H1 (cell line): ENCODE data around the gene SSBP3. TPM values are rescaled to one million over a fixed set of nuclear protein-coding genes. Genes with fewer than 3 reads are reported as not detected.

Experiments
- CTCF ChIA-PET: fragments of 300-600 bp; sonication (Branson Sonifier 250); formaldehyde crosslinking; loops from one replicate; lab custom pipeline; 2021; ENCODE audit not compliant: partially characterized antibody; lab: Charles Lee
- POLR2A ChIA-PET: fragments of 300-600 bp; sonication (Branson Sonifier 250); formaldehyde crosslinking; loops from one replicate; lab custom pipeline; 2021; ENCODE audit warnings: inconsistent platforms; ENCODE audit not compliant: partially characterized antibody; lab: Charles Lee
- DNase-seq, 2 experiments: peaks; one replicate each; pipeline versions ENCODE4 v3.0.0 to v3.0.0-alpha.2; 2010 to 2022; ENCODE audit warnings: low spot score in 2 of 2, low read depth in 1 of 2, mixed read lengths in 1 of 2
- FAIRE-seq: peaks from 2 replicates; lab custom pipeline; 2011; peaks lifted over from hg19 to GRCh38; lab: Jason Lieb, UNC
- H2AFZ ChIP-seq: 2 replicates; pipeline ENCODE4 v1.8.1; 2012; ENCODE audit warnings: low read length, inconsistent platforms
- H2AK5ac ChIP-seq: 2 replicates; pipeline ENCODE4 v1.6.1; 2013; ENCODE audit warnings: low read depth, low read length
- H2BK120ac ChIP-seq: replicated peaks from 2 replicates; pipeline ENCODE3; 2013; ENCODE audit warnings: low read depth, low read length, inconsistent platforms
- H2BK12ac ChIP-seq: 2 replicates; pipeline ENCODE4 v1.6.1; 2013; ENCODE audit warnings: low read depth, low read length
- H2BK15ac ChIP-seq: 2 replicates; pipeline ENCODE4 v1.6.1; 2013; ENCODE audit warnings: low read length
- H2BK20ac ChIP-seq: 2 replicates; pipeline ENCODE4 v1.6.1; 2013; ENCODE audit warnings: low read length
- H2BK5ac ChIP-seq: 2 replicates; pipeline ENCODE4 v1.6.1; 2013; ENCODE audit warnings: low read depth, low read length
- H3K14ac ChIP-seq: 2 replicates; pipeline ENCODE4 v1.6.1; 2013; ENCODE audit warnings: inconsistent platforms; ENCODE audit not compliant: insufficient read length
- H3K18ac ChIP-seq: 2 replicates; pipeline ENCODE4 v1.6.1; 2013; ENCODE audit warnings: low read length; ENCODE audit errors: extremely low read depth
- H3K23ac ChIP-seq: 2 replicates; pipeline ENCODE4 v1.6.1; 2013; ENCODE audit warnings: inconsistent platforms; ENCODE audit not compliant: insufficient read length
- H3K23me2 ChIP-seq: 2 replicates; pipeline ENCODE4 v1.6.1; 2013; ENCODE audit warnings: low read depth, low read length
- H3K27ac ChIP-seq: 2 replicates; pipeline ENCODE4 v1.6.1; 2011; ENCODE audit warnings: low read depth, low read length, inconsistent platforms
- H3K27me3 ChIP-seq, 4 experiments: replicated peaks in 1 of 4; 1 replicate in 1 of 4; 2 replicates in 3 of 4; pipeline versions ENCODE4 v1.6.1 to v1.8.1; 2011 to 2013; ENCODE audit warnings: low read length in 3 of 4, mild to moderate bottlenecking in 3 of 4, inconsistent platforms in 2 of 4, mixed read lengths in 2 of 4, moderate library complexity in 1 of 4; ENCODE audit not compliant: control insufficient read depth in 3 of 4, insufficient read depth in 3 of 4; ENCODE audit errors: extremely low read depth in 1 of 4
- H3K36me3 ChIP-seq, 4 experiments: 2 replicates each; pipeline versions ENCODE4 v1.6.1 to v1.8.1; 2011 to 2013; ENCODE audit warnings: mild to moderate bottlenecking in 4 of 4, low read length in 3 of 4, moderate library complexity in 2 of 4, control low read depth in 1 of 4, inconsistent platforms in 1 of 4; ENCODE audit not compliant: insufficient read depth in 4 of 4, control insufficient read depth in 2 of 4
- H3K4ac ChIP-seq: replicated peaks from 2 replicates; pipeline ENCODE3; 2013; ENCODE audit warnings: low read length, low read depth, mixed read lengths, inconsistent platforms; ENCODE audit not compliant: insufficient read length
- H3K4me1 ChIP-seq, 4 experiments: replicated peaks in 1 of 4; 1 replicate in 1 of 4; 2 replicates in 3 of 4; pipeline versions ENCODE4 v1.6.1 to v1.8.1; 2011 to 2013; ENCODE audit warnings: low read length in 3 of 4, inconsistent platforms in 2 of 4, mixed read lengths in 1 of 4; ENCODE audit not compliant: insufficient read depth in 4 of 4, control insufficient read depth in 3 of 4
- H3K4me2 ChIP-seq, 2 experiments: 2 replicates each; pipeline versions ENCODE4 v1.6.1 to v1.8.1; 2011 to 2013; ENCODE audit warnings: low read depth in 2 of 2, low read length in 2 of 2, control low read depth in 1 of 2, inconsistent platforms in 1 of 2, mild to moderate bottlenecking in 1 of 2; ENCODE audit not compliant: insufficient read depth in 1 of 2
- H3K4me3 ChIP-seq, 4 experiments: fragments of 200-600, 300-600 bp in 1 of 4; sonication (generic), shearing (Covaris generic), sonication (Bioruptor Twin) in 1 of 4; 2 replicates each; pipeline versions ENCODE4 v1.5.1 to v1.8.1; 2011 to 2016; ENCODE audit warnings: low read length in 4 of 4, low read depth in 3 of 4, control low read depth in 2 of 4, inconsistent platforms in 2 of 4, mild to moderate bottlenecking in 2 of 4, mixed read lengths in 1 of 4, moderate library complexity in 1 of 4; ENCODE audit not compliant: insufficient read depth in 2 of 4; ENCODE audit errors: extremely low read depth in 1 of 4
- H3K56ac ChIP-seq: replicated peaks from 2 replicates; pipeline ENCODE3; 2013; ENCODE audit warnings: low read depth, mild to moderate bottlenecking, mixed read lengths, low read length, inconsistent platforms; ENCODE audit not compliant: insufficient read length
- H3K79me1 ChIP-seq: 2 replicates; pipeline ENCODE4 v1.6.1; 2013; ENCODE audit warnings: low read depth, low read length, control low read depth
- H3K79me2 ChIP-seq, 2 experiments: 2 replicates each; pipeline versions ENCODE4 v1.6.1 to v1.8.1; 2012 to 2013; ENCODE audit warnings: low read length in 2 of 2, mild to moderate bottlenecking in 2 of 2, inconsistent platforms in 1 of 2; ENCODE audit not compliant: insufficient read depth in 2 of 2, control insufficient read depth in 1 of 2
- H3K9ac ChIP-seq, 4 experiments: replicated peaks in 1 of 4; 1 replicate in 1 of 4; 2 replicates in 3 of 4; pipeline versions ENCODE4 v1.6.1 to v1.8.1; 2011 to 2013; ENCODE audit warnings: low read depth in 3 of 4, low read length in 3 of 4, control low read depth in 2 of 4, mild to moderate bottlenecking in 2 of 4, moderate library complexity in 2 of 4, inconsistent platforms in 1 of 4; ENCODE audit errors: extremely low read depth in 1 of 4
- H3K9me3 ChIP-seq, 2 experiments: 2 replicates each; pipeline versions ENCODE4 v1.6.1 to v1.8.1; 2012 to 2013; ENCODE audit warnings: mild to moderate bottlenecking in 2 of 2, moderate library complexity in 2 of 2, control low read depth in 1 of 2, inconsistent platforms in 1 of 2, low read depth in 1 of 2, low read length in 1 of 2, mixed read lengths in 1 of 2; ENCODE audit not compliant: insufficient read depth in 2 of 2
- H4K20me1 ChIP-seq, 2 experiments: replicated peaks in 1 of 2; 2 replicates each; pipeline versions ENCODE3 to v1.8.1; 2011 to 2013; ENCODE audit warnings: inconsistent platforms in 2 of 2, low read length in 2 of 2, mild to moderate bottlenecking in 1 of 2; ENCODE audit not compliant: insufficient read depth in 2 of 2, control insufficient read depth in 1 of 2
- H4K5ac ChIP-seq: 2 replicates; pipeline ENCODE4 v1.6.1; 2013; ENCODE audit warnings: low read length, low read depth, mixed read lengths, inconsistent platforms; ENCODE audit not compliant: insufficient read length
- H4K8ac ChIP-seq: 2 replicates; pipeline ENCODE4 v1.8.0; 2013; ENCODE audit warnings: mild to moderate bottlenecking, moderate library complexity, low read length, inconsistent platforms; ENCODE audit not compliant: insufficient read depth; ENCODE audit errors: extremely low read depth
- H4K91ac ChIP-seq: replicated peaks from 2 replicates; pipeline ENCODE3; 2013; ENCODE audit warnings: low read length, mixed read lengths, inconsistent platforms; ENCODE audit not compliant: insufficient read length
- BRCA1 ChIP-seq: IDR thresholded peaks from 2 replicates; pipeline ENCODE4 v1.6.1; 2012; ENCODE audit warnings: low read depth, low read length, improper control_type of control experiment
- HDAC2 ChIP-seq, 2 experiments: fragments of 300-600 bp in 1 of 2; sonication (generic) in 1 of 2; IDR thresholded peaks; 2 replicates each; pipeline ENCODE4 v1.6.1; 2011 to 2012; ENCODE audit warnings: low read depth in 2 of 2, low read length in 2 of 2, mild to moderate bottlenecking in 2 of 2, moderate library complexity in 2 of 2, borderline replicate concordance in 1 of 2, inconsistent platforms in 1 of 2
- HDAC6 ChIP-seq: IDR thresholded peaks from one replicate; pipeline ENCODE4 v1.7.1; 2012; ENCODE audit warnings: low read depth, mild to moderate bottlenecking, inconsistent platforms, low read length, moderate library complexity
- NRF1 ChIP-seq: IDR thresholded peaks from 2 replicates; pipeline ENCODE4 v1.6.1; 2011; ENCODE audit warnings: mild to moderate bottlenecking, low read depth, low read length, improper control_type of control experiment
- POLR2A ChIP-seq, 2 experiments: IDR thresholded peaks; 1 replicate in 1 of 2; 2 replicates in 1 of 2; pipeline ENCODE4 v1.6.1; 2011; ENCODE audit warnings: low read depth in 2 of 2, low read length in 2 of 2, mild to moderate bottlenecking in 2 of 2; ENCODE audit errors: control extremely low read depth in 1 of 2
- RNF2 ChIP-seq: fragments of 200-900, 300-1000 bp; sonication (generic); IDR thresholded peaks from 2 replicates; pipeline ENCODE4 v1.7.1; 2016; ENCODE audit warnings: borderline replicate concordance, low read depth, mild to moderate bottlenecking, antibody characterized with exemption, low read length; ENCODE audit not compliant: poor library complexity, severe bottlenecking; ENCODE audit errors: missing control alignments
- RXRA ChIP-seq: IDR thresholded peaks from 2 replicates; pipeline ENCODE4 v1.6.1; 2011; ENCODE audit warnings: low read depth, mild to moderate bottlenecking, low read length, moderate library complexity; ENCODE audit not compliant: insufficient read depth
- SAP30 ChIP-seq: fragments of 300-600 bp; sonication (generic); IDR thresholded peaks from 2 replicates; pipeline ENCODE4 v1.7.1; 2012; ENCODE audit warnings: low read length, moderate library complexity, mild to moderate bottlenecking, inconsistent platforms; ENCODE audit not compliant: insufficient read depth, insufficient replicate concordance
- TBP ChIP-seq: IDR thresholded peaks from 2 replicates; pipeline ENCODE4 v1.6.1; 2011; ENCODE audit warnings: low read depth, low read length, improper control_type of control experiment
- WGBS, 2 experiments: shearing (Covaris generic) in 1 of 2; methylation state at CpG; one replicate each; pipeline versions ENCODE4 v1.1.6 to v1.1.7; 2013 to 2015; ENCODE audit warnings: low lambda C conversion rate in 2 of 2, mixed read lengths in 2 of 2, inconsistent platforms in 1 of 2, low coverage in 1 of 2, missing lambda C conversion rate in 1 of 2; ENCODE audit not compliant: insufficient replicate concordance in 2 of 2, insufficient coverage in 1 of 2, insufficient read length in 1 of 2; ENCODE audit errors: extremely low coverage in 1 of 2, missing lambda C conversion rate in 1 of 2; 5-methylcytosine and 5-hydroxymethylcytosine counted together
- polyA plus RNA-seq, 7 experiments: library from polyadenylated mRNA; depleted of rRNA in 3 of 7; stranded (reverse) in 5 of 7; unstranded in 2 of 7; fragments of >200 nt in 5 of 7; fragments of 200-250 nt in 2 of 7; gene quantifications; 1 replicate in 5 of 7; 2 replicates in 1 of 7; 4 replicates in 1 of 7; pipeline versions ENCODE4 v1.2.1 to v1.2.3, GENCODE V29; 2011 to 2013; ENCODE audit warnings: missing spikeins in 2 of 7, mixed read lengths in 2 of 7
- total RNA-seq: library from RNA; stranded (reverse); fragmentation: NEBNext Ultra II Directional; extraction: Animal tissue kit (Norgen Biotek cat#: 25700); gene quantifications from 2 replicates; pipeline ENCODE4 v1.2.1, GENCODE V29; 2021

Gene SSBP3
- total and polyA plus RNA-seq, 2 of the 8 experiments (the other 6 are each of a cell fraction or from before 2014, with no cell fraction given): 99.7 to 133 TPM

- Histone ChIP-seq H3K4ac (no peak overlapping the region), H2BK20ac (no peak overlapping the region), H3K14ac (no peak overlapping the region), H3K9me3 (no peaks in the 10 kb centered on the region), H3K79me1 (peaks cover 22% of the 10 kb centered on the region; the same call in 1 of the 2 replicates), H3K9ac (no peak overlapping the region), H3K56ac (no peak overlapping the region), H3K36me3 (peaks cover 2 to 14% (median 7%) of the 10 kb centered on the region in 4 experiments; a peak in 5 of 8 replicates), H3K79me2 (peaks cover 0 to 65% of the 10 kb centered on the region in 2 experiments; a peak in 1 of 4 replicates), H2BK120ac (no peak overlapping the region), H2BK12ac (no peak overlapping the region), H2AFZ (no peak overlapping the region), H2BK15ac (no peak overlapping the region), H3K4me3 (no peak overlapping the region), H3K18ac (no peak overlapping the region), H2BK5ac (no peak overlapping the region), H3K27me3 (no peaks in the 10 kb centered on the region), H3K4me1 (peaks cover 9 to 28% (median 21%) of the 10 kb centered on the region in 4 experiments), H4K91ac (no peak overlapping the region), H4K8ac (no peak overlapping the region), H4K5ac (no peak overlapping the region), H2AK5ac (no peak overlapping the region), H3K4me2 (no peak overlapping the region), H3K23ac (no peak overlapping the region), H3K23me2 (no peaks in the 10 kb centered on the region), H4K20me1 (peaks cover 18 to 22% of the 10 kb centered on the region in 2 experiments), H3K27ac (no peak overlapping the region)
- ChIA-PET CTCF (interaction anchor here (1.0 to 5.8 kb wide), 12 partner anchors 8 to 207 kb away, joined by 3 to 34 read pairs (median 8); no protein-coding TSS in a partner anchor), POLR2A (interaction anchor here (1.5 to 1.9 kb wide), 2 partner anchors 11 kb away, joined by 4 to 6 read pairs; no protein-coding TSS in a partner anchor)
- DNase-seq (no peak), FAIRE-seq (no peak)
- WGBS, 2 experiments: 87% methylated on average over 11 of the region's 11 CpGs; no CpG with 5 or more reads in 1 of the 2 experiments
- TF ChIP-seq NRF1 (no peak), RXRA (no peak), BRCA1 (no peak), RNF2 (no peak), HDAC6 (no peak), HDAC2 (IDR thresholded peaks at IDR 0.05; ENCODE audit: borderline replicate concordance in 1 of 2, low read depth in 2 of 2, low read length in 2 of 2) (no peak), TBP (no peak), SAP30 (no peak), POLR2A (IDR thresholded peaks at IDR 0.05; ENCODE audit: control extremely low read depth in 1 of 2, low read depth in 2 of 2, low read length in 2 of 2) (no peak)
Observed at GRCh38 chr1:54276617-54277450, 129.4 kb downstream of the SSBP3 start.
